ENCODE measurements around the gene BCL6. TPM values are rescaled to one million over a fixed set of nuclear protein-coding genes. Genes with fewer than 3 reads are reported as not detected.

Gene BCL6
- total RNA-seq, 2 experiments from 2014 or later = 76.6 to 79.6 TPM

DNA sequence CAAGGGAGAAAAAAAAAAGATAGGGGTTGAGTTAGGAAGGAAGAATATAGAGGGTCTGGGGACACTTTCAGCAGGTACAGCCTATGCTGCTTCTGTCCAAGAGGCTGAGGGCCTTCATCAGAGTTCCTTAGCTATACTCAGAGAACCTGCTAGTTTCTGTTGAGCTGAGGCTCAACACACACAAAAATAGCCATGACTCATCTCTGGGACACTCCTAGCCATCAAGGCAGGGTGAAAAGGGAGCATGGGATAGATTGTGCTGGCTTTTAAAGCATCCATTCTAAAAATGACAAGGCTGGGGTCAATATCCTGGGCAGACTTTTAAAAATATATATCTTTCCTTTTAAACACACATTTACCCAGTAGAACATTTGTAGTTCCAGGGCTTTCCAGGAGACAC is 40.1 kb downstream of the BCL6 start:
- CTCF ChIA-PET = interaction anchor here (0.6 to 3.4 kb wide), 2 partner anchors 9 to 15 kb away, joined by 3 to 15 read pairs; no protein-coding TSS in a partner anchor
- H3K4me3 ChIP-seq (ENCODE audit: low read length) = no peak overlapping the region
- intact Hi-C loops (cut with DNase I, micrococcal nuclease) = no loop called here

DNA sequence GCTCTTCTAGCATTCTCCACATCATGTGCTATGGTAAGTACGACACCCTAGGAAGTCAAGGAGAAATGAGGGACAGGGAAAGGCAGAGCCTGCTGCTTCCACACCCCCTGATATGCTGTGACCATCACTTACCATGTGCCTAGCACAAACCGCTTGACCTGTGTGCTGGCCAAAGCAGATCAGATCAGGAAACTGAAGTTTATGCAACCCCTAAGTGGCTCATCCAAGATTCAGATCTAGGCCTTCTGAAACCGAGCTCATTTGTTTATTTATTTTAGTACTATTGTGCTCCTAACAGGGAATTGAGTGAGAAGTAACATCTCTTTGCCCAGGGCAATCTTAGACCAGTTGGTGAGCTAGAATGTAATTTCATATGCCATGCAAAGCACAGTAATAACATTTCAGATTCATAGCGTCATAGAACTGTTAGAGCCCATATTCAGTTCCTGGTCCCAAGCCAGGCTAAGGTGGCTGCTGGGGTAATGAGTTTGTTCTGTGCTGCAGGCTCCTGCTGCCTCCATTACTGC is 42.7 kb downstream of the BCL6 start, which contains the start of gene RTP2:
Gene RTP2 (minus strand): TSS at position 51 of the 527 bp plus-strand sequence. CDS start 429 bp downstream, outside the sequence.
- TF ChIP-seq, protein P1, sequence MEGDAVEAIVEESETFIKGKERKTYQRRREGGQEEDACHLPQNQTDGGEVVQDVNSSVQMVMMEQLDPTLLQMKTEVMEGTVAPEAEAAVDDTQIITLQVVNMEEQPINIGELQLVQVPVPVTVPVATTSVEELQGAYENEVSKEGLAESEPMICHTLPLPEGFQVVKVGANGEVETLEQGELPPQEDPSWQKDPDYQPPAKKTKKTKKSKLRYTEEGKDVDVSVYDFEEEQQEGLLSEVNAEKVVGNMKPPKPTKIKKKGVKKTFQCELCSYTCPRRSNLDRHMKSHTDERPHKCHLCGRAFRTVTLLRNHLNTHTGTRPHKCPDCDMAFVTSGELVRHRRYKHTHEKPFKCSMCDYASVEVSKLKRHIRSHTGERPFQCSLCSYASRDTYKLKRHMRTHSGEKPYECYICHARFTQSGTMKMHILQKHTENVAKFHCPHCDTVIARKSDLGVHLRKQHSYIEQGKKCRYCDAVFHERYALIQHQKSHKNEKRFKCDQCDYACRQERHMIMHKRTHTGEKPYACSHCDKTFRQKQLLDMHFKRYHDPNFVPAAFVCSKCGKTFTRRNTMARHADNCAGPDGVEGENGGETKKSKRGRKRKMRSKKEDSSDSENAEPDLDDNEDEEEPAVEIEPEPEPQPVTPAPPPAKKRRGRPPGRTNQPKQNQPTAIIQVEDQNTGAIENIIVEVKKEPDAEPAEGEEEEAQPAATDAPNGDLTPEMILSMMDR (IDR thresholded peaks at IDR 0.05) = no peak
- no peak within 1 kb of the TSS for H3K4me3 Mint-ChIP-seq
- no peak within 1 kb of the TSS for H3K27ac Mint-ChIP-seq
- no peaks in the 10 kb centered on the region for H3K27me3 Mint-ChIP-seq
- no peak for DNase-seq
- H3K4me3 ChIP-seq (ENCODE audit: low read length) = no peak within 1 kb of the TSS
- H3K36me3 ChIP-seq (ENCODE audit: insufficient read depth, low read length) = no peaks in the 10 kb centered on the region
- H3K27me3 ChIP-seq (ENCODE audit: control insufficient read depth in 1 of 2, insufficient read depth in 2 of 2, low read length in 2 of 2) = no peaks in the 10 kb centered on the region
- intact Hi-C loops (cut with DNase I, micrococcal nuclease) = no loop called here
- H3K4me1 Mint-ChIP-seq (ENCODE audit: low read depth) = no peaks in the 10 kb centered on the region
- no peaks in the 10 kb centered on the region for H3K9me3 Mint-ChIP-seq
- ATAC-seq (ENCODE audit: poor library complexity) = no peak
- ChIA-PET POLR2A (no interaction called here), CTCF (interaction anchor here (3.4 kb wide), 1 partner anchor 12 kb away, joined by 15 read pairs; no protein-coding TSS in a partner anchor)
- H3K36me3 Mint-ChIP-seq (ENCODE audit: low read depth) = no peaks in the 10 kb centered on the region
- H3K9me3 ChIP-seq (ENCODE audit: control insufficient read depth in 1 of 2, insufficient read depth in 1 of 2, low read length in 2 of 2) = no peaks in the 10 kb centered on the region
- H3K27ac ChIP-seq (ENCODE audit: low read depth in 1 of 2, low read length in 2 of 2) = no peak within 1 kb of the TSS
- no peaks in the 10 kb centered on the region for H3K4me1 ChIP-seq (ENCODE audit: insufficient read depth, low read length)

More for the DNA sequence above, 40.1 kb downstream of the BCL6 start:
- Mint-ChIP-seq H3K4me3 (no peak overlapping the region), H3K4me1 (ENCODE audit: low read depth) (no peaks in the 10 kb centered on the region), H3K9me3 (no peaks in the 10 kb centered on the region), H3K36me3 (ENCODE audit: low read depth) (no peaks in the 10 kb centered on the region), H3K27me3 (no peaks in the 10 kb centered on the region), H3K27ac (no peak overlapping the region)
- Histone ChIP-seq H3K27me3 (ENCODE audit: control insufficient read depth in 1 of 2, insufficient read depth in 2 of 2, low read length in 2 of 2) (no peaks in the 10 kb centered on the region), H3K36me3 (ENCODE audit: insufficient read depth, low read length) (no peaks in the 10 kb centered on the region), H3K4me1 (ENCODE audit: insufficient read depth, low read length) (no peaks in the 10 kb centered on the region), H3K27ac (ENCODE audit: low read depth in 1 of 2, low read length in 2 of 2) (no peak overlapping the region), H3K9me3 (ENCODE audit: control insufficient read depth in 1 of 2, insufficient read depth in 1 of 2, low read length in 2 of 2) (no peaks in the 10 kb centered on the region)
- TF ChIP-seq, protein P1 (IDR thresholded peaks at IDR 0.05) = no peak
- POLR2A ChIA-PET = no interaction called here
- DNase-seq (no peak), ATAC-seq (ENCODE audit: poor library complexity) (no peak)

DNA sequence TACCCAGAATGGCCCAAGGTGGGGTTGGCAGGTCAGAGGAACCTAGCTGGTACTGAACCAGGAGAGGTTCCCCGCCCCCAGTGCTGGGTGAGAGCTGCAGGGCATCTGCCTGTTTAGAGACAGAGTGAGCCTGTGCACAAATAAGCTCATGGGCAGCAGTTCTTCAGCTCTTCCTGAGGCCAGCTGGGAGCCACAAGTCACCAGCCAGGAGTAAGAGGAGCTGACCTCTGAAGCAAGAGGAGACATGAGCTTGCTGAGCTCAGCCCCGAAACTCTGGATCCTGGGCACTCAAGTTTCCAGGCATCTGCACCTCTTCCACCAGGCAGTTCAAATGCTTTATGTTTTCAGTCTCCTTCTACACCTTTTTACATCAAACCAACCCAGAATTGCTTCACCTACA is 45.0 kb downstream of the BCL6 start:
- H3K4me1 Mint-ChIP-seq (ENCODE audit: low read depth) = no peaks in the 10 kb centered on the region
- no peak overlapping the region for H3K27ac Mint-ChIP-seq

More for the DNA sequence above, 45.0 kb downstream of the BCL6 start:
- no peak overlapping the region for H3K27ac ChIP-seq (ENCODE audit: low read depth in 1 of 2, low read length in 2 of 2)
- no peaks in the 10 kb centered on the region for H3K9me3 ChIP-seq (ENCODE audit: control insufficient read depth in 1 of 2, insufficient read depth in 1 of 2, low read length in 2 of 2)
- no peak overlapping the region for H3K4me3 ChIP-seq (ENCODE audit: low read length)
- CTCF ChIA-PET = no interaction called here
- peaks cover 12% of the 10 kb centered on the region for H3K27me3 Mint-ChIP-seq
- H3K4me1 ChIP-seq (ENCODE audit: insufficient read depth, low read length) = no peaks in the 10 kb centered on the region
- H3K4me3 Mint-ChIP-seq = no peak overlapping the region
- intact Hi-C loops (cut with DNase I, micrococcal nuclease) = no loop called here
- POLR2A ChIA-PET = no interaction called here
- DNase-seq = no peak
- no peaks in the 10 kb centered on the region for H3K9me3 Mint-ChIP-seq
- H3K36me3 ChIP-seq (ENCODE audit: insufficient read depth, low read length) = no peaks in the 10 kb centered on the region
- TF ChIP-seq, protein P1 (IDR thresholded peaks at IDR 0.05) = no peak
- H3K36me3 Mint-ChIP-seq (ENCODE audit: low read depth) = no peaks in the 10 kb centered on the region
- no peak for ATAC-seq (ENCODE audit: poor library complexity)
- peaks cover 0 to 3% of the 10 kb centered on the region in 2 experiments for H3K27me3 ChIP-seq (ENCODE audit: control insufficient read depth in 1 of 2, insufficient read depth in 2 of 2, low read length in 2 of 2)
